ENCODE measurements around the gene CLDN2.
"Not testable (repeated sequence)": the region's sequence is repeated elsewhere in the genome, so short reads cannot be mapped to it uniquely, and the experiment has no call there.

The CLDN2 gene, protein sequence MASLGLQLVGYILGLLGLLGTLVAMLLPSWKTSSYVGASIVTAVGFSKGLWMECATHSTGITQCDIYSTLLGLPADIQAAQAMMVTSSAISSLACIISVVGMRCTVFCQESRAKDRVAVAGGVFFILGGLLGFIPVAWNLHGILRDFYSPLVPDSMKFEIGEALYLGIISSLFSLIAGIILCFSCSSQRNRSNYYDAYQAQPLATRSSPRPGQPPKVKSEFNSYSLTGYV

DNA sequence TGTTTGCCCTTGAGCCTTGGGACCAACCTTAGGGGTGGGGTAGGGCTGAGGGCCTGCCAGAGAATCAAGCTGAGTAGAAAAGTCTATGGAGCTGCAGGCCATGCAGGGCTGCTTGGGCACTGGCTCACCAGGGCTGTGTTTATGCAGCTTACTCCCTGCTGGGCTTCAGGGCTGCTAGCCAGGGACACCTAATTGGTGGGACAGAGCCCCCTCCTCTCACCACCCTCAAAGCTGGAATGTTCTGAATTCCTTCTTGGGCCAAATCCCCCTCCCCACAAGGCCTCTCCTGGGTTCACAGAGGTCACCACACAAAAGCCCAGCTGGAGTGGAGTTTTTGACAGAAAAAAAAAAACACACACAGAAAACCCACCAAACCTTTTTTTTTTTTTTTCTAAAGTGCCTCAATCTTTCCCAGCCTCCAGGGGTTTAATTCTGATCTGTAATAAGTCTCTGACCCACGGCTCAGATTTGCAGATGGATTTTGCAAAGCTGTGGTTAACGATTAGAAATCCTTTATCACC, at the start of gene CLDN2:
TSS of gene CLDN2 (plus strand) at position 471 of the 521 bp plus-strand sequence. CDS start 7,827 bp downstream, outside the sequence.
- DNase-seq, result no peak

DNA sequence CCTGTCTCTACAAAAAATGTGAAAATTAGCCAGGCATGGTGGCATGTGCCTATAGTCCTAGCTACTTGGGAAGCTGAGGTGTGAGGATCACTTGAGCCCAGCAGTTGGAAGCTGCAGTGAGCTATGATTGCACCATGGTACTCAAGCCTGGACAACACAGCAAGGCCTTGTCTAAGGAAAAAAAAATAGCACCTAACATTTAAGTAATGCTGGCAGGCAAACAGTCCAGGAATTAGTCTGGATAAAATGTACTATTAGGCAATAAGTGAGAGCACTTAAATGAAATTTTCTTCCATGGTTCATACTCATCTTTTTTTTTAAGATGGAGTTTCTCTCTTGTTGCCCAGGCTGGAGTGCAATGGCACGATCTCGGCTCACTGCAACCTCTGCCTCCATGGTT, 47.4 kb upstream of the CLDN2 start:
- DNase-seq, result not testable (repeated sequence)

DNA sequence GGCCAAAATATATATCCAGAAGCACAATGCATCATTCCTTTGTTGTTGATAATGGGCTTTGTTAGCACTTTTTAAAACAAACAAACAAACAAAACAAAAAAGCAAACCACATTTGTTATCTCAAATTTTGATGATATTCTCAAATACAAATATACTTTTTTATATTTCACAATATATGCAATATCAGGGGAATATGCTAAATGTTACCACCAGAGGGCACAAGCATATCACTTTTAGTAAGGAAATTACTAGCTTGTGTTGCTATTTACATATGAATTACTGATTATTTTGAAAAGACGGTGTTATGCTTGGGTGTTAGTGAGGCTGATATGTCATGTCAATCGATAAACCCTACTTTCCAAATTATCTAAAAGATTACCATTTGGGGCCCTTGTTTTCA, 46.1 kb upstream of the CLDN2 start:
- peak in 1 of 2 donors; percentile 7 for DNase-seq

- no peak for DNase-seq
Measured at GRCh38 chrX:106875151-106875550, 45.1 kb upstream of the CLDN2 start.

DNA sequence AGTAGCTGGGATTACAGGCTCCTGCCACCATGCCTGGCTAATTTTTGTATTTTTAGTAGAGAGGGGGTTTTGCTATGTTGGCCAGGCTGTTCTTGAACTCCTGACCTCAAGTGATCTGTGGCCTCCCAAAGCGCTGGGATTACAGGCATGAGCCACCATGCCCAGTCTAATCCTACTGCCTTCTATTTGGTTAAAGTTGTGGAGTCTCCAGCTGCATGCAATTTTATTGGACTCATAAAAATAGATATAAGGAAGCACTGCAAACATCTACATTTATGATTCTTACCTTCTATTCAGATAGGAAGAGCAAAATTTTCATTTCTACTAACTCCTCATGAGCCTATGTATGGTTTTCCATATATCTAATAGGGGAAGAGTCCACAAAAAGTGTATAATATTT, 30.7 kb upstream of the CLDN2 start:
- no peak for DNase-seq

- no peak for DNase-seq
Measured at GRCh38 chrX:106891762-106892460, 28.3 kb upstream of the CLDN2 start.

DNA sequence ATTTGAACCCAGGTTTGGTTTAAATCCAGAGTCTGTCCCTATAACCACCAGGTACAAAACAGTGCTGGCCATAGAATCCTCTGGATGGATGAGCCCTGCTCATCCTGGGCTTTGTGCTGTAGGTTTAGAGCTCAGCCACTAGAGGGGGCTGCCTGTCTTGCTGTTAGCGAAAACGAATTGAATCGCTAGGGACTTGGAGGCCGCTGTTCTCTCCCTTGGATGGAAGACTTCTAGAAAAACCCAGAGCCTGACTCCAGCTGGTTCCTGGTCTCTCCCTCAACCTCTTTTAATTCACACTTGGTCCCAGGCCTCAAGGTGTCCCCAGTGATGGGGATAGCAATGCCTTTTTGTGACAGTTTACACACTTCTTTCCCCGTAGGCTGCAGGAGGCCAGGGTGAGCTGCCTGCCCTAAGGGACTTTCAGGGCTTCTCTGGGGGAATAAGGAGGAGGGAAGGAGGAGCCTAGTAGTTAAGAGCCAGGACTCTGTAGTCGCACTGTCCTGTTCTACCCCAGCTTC, 25.8 kb upstream of the CLDN2 start:
- DNase-seq, result peak; percentile 41 to 43

DNA sequence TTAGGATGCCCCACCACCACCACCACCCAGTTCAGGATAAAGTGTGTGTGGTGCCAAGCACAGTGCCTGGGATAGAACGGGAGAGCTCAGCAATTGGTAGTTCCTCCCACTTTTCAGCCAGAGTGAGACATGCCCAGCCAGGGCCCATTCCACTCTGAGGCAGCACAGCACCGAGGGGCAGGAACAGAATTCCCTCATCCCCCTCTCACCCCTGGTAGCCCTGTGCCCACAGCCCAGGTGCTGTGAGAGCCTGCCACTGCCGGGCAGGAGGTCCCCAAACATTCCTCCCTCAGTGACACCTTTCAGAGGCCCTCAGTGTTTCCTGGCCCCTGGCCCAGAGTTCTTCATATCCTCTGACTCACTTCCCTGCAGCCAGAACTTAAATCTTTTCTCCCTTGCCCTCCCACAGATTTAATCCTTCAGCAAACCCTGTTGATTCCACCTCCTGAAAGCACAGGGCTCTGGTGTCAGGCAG, 25.2 kb upstream of the CLDN2 start:
- no peak for DNase-seq

- DNase-seq, result no peak
Measured at GRCh38 chrX:106897259-106897658, 22.9 kb upstream of the CLDN2 start.

DNA sequence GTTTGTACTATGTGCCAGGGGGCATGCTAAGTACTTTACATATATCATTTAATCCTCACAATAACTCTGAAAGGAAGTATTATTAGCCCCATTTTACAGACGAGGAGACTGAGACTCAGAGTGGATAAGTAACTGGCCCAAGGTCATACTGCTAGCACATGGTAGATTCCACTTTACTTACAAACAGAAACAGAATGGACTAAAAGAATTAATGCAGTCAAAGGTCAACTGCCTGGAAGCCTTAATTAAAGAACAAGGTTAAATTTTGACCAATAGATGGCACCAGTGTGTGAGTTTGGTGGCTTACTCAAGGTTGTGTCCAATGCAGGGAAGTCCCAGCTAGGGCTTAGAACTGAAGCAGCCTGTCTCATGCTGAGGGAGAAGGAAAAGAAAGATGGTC, 21.7 kb upstream of the CLDN2 start:
- DNase-seq, result peak in 1 of 2 donors; percentile 51

DNA sequence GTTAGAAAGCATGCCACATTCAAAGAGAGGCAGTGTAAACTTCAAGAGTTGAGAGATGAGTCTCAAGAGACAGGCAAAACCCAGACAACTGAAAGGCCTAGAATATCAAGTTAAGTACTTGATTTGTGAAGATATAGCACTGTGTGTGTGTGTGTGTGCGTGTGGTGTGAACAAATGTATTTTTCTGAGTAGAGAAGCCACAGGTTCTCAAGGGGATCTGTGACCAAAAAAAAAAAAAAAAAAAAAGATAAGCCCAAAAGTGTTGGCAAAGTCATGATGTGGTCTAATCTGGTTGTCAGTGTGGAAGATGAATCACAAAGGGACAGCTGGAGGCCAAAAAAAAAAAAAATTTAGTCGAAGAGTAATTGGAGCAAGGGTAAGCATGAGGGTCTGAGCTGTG, 20.9 kb upstream of the CLDN2 start:
- DNase-seq, result no peak

DNA sequence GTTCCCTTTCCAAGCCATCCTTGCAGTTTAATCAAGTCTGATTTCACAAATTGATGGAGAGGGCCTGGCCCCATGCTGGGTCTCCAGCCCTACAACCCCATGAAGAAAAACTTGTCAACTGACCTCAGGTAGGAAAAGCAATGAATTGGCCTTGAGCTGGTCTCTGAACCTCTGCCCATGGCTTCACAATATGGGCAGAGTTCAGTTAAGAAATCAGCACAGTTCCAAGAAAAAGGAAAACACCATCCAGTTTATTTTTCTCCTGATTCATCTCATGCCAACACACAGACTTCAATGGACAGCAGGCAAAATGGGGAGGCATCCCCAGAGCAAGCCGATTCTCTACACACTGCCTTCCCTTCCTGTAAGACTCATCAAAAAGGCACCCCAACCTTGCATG, 20.4 kb upstream of the CLDN2 start:
- no peak for DNase-seq

DNA sequence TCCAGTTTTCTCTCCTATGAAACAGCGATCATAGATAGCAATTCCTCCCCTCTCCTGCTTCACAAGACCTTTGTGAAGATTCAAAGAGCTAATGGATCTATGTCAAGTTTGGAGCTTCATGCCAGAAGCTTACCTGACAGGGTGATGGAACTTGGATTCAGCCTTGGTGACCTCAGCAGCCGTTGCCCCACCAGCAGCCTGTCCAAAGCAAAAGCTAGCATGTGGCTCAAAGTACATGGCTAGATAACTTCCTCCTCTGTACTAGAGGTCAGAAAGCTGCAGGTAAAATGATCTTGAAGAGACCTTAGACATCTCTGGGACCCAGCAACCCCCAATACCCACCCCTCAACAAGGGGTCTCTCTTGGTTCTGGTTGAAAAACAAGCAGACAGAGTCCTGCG, 18.9 kb upstream of the CLDN2 start:
- no peak for DNase-seq

GRCh38 chrX:106901781-106902219, 18.4 kb upstream of the CLDN2 start:
- DNase-seq, result no peak

DNA sequence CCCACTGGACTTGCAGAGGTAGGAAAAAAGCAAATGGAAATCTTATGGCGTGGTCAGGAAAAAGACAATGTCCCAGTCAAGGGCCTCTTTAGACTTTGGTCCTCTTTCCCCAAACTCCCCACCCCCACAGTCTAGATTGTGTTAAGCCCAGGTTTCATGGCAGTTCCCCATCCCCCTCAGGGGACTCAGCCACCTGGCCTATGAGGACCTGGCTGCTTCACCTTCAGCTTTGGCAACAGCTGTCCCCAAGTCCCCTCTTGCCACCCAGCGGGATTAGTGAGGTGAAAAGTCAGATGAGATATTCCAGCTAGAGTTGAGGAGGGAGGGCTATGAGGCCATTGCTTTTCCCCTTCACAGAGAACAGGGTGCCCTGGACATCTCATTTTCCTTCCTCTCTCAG, 17.5 kb upstream of the CLDN2 start:
- DNase-seq, result no peak

- no peak for DNase-seq
Measured at GRCh38 chrX:106903291-106903824, 16.8 kb upstream of the CLDN2 start, which contains the start of gene RIPPLY1. RIPPLY1 (minus strand) TSS chrX:106903341; CDS start chrX:106903287, 54 bp downstream.

- no peak for DNase-seq
Measured at GRCh38 chrX:106903856-106904528, 16.2 kb upstream of the CLDN2 start.

DNA sequence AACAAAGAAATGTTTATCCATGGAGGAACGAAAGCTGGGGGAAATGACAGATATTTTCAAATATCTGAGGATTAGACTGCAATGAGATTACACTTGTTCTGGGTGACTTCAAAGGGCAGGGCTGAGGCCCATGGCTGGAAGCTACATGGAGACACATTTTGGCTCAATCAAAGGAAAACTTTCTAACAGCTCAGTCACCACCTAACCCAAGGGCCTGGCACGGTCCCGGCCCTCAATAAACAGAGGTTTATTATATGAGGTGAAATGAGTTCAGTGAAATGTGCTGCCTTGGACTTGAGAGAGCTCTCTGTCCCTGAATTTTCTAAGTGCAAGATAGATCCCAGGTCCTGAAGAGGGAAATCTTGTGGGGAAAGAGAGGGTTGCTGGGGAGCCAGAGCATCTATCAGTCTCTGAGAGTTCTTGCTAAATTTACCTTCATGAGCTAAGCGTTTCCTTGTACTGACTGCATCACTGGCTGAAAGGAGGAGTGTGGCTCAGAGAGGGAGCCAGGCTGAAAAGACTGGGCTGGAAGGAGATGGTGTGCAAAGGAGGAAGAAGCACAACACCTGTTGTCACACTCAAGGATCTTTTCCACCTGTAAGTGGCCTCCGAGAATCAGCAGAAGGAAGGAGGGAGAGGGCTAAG, 15.0 kb upstream of the CLDN2 start:
- no peak for DNase-seq

- no peak for DNase-seq
Measured at GRCh38 chrX:106906361-106906760, 13.8 kb upstream of the CLDN2 start.

GRCh38 chrX:106912864-106913263, 7.3 kb upstream of the CLDN2 start:
- DNase-seq, result no peak

DNA sequence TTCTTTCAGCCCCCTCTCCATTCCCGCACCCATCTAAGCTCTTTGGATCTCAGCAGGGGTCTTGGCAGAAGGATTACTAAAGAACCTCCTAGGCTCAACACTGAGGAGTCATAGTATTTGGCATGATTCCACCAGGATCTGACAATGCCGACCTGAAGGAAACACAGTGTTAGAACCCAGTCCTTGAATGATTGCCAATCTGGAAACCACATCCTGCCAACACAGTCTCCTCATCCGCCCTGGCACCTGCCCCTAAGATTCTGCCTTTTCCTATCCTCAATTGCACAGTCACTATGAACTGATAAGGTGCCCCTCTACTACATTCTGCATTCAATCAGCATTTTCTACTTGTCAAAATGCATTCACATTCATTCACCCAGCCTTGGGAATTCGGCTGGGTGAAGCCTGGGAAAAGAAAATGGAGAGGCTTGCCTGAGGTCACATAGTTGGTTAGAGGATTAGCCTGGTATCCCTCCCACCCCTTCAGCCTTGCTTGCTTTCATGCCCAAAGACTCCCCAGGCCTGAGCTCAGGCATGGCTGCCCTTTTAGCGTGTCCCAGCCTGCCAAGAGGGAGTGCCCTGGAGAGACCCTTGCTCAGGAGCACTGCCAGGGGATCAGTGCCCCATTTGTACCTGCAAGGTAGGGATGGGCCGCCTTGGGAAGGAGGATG, 2.2 kb upstream of the CLDN2 start:
- DNase-seq, result peak in 1 of 2 donors; percentile 21

- no peak for DNase-seq
Measured at GRCh38 chrX:106921637-106922036, 1.4 kb downstream of the CLDN2 start.
